ENCODE measurements around the gene FAM117B.

DNA sequence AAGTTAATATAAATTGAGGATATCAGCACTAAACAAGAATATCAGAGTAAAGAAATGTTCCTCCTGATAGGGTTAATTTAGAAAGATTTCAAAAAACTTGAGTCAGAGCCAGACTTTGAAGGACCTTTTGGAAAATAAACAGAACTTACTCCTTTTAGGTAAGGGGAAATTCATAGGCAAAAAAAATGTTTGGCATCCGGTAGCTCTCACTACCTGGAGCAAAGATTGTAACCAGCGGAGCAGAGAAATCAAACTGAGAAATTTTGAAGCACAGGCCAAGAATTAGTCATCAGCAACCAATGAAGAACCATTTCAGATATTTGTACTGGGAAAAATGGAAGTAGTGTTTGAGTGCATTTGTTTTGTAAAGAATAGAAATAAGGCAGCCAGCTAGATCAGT lies 123.8 kb downstream of the FAM117B start:
- TF ChIP-seq, protein P1, sequence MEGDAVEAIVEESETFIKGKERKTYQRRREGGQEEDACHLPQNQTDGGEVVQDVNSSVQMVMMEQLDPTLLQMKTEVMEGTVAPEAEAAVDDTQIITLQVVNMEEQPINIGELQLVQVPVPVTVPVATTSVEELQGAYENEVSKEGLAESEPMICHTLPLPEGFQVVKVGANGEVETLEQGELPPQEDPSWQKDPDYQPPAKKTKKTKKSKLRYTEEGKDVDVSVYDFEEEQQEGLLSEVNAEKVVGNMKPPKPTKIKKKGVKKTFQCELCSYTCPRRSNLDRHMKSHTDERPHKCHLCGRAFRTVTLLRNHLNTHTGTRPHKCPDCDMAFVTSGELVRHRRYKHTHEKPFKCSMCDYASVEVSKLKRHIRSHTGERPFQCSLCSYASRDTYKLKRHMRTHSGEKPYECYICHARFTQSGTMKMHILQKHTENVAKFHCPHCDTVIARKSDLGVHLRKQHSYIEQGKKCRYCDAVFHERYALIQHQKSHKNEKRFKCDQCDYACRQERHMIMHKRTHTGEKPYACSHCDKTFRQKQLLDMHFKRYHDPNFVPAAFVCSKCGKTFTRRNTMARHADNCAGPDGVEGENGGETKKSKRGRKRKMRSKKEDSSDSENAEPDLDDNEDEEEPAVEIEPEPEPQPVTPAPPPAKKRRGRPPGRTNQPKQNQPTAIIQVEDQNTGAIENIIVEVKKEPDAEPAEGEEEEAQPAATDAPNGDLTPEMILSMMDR (IDR thresholded peaks at IDR 0.05): no peak
- no peak for TF ChIP-seq POLR2A (IDR thresholded peaks at IDR 0.05)
